ENCODE results near the gene ABCC2.
"Not testable (repeated sequence)": the region's sequence is repeated elsewhere in the genome, so short reads cannot be mapped to it uniquely, and the experiment has no call there.

ABCC2 gene

DNA sequence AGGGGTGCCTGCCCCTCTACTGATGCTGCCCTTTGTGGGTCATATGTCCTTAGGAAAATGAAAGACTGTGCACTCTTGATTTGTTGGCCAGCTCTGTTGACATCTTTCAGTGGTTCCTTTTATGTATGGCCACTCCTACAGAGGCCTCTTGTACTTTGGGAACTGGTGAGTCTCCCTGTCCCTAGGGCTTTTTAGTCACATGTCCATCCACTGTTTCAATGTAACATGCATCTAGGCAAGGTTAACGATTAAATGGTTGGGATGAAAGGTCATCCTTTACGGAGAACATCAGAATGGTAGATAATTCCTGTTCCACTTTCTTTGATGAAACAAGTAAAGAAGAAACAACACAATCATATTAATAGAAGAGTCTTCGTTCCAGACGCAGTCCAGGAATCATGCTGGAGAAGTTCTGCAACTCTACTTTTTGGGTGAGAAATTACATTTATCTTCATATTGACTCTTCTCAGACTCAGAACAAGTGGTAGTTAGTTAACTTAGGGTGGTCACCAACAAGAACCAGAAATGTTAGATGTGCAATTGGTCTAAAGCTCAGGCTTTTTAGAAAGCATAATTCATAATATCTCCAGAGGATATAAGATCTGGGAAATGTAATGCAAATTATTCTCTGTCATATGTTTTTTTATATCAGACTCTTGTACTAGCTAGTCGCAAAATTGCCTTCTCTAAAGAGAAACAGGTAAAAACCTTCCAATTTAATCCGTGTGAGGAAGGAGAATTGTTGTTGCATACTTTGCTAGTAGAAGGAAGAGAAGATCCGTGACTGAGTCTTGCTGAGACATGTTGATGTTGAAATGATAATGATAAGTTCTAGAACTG lies at the start of gene ABCC2:
TSS of gene ABCC2 (plus strand) at position 194 of the 840 bp plus-strand sequence. CDS start at position 399, 205 bp downstream.
- no peak for DNase-seq (ENCODE audit: low read depth in 1 of 2, low spot score in 1 of 2)

DNA sequence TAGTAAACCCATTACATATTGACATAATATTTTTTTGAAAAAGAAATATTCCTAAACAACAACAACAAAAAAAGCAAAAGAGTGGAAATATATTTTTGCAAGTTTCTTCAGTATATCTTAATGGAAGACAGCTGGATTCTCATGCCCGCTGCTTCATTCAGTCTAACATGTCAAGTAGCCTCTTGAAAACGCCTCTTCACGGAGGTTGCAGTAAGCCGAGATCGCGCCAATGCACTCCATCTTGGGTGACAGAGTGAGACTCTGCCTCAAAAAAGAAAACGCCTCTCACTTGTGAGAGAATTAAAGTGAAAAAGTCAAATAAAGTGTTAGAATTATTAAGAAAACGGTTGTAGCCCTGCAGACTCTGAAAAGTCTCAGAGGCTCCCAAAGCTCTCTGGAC lies 49.1 kb upstream of the ABCC2 start:
- no peak for DNase-seq (ENCODE audit: low read depth in 1 of 2, low spot score in 1 of 2)

DNA sequence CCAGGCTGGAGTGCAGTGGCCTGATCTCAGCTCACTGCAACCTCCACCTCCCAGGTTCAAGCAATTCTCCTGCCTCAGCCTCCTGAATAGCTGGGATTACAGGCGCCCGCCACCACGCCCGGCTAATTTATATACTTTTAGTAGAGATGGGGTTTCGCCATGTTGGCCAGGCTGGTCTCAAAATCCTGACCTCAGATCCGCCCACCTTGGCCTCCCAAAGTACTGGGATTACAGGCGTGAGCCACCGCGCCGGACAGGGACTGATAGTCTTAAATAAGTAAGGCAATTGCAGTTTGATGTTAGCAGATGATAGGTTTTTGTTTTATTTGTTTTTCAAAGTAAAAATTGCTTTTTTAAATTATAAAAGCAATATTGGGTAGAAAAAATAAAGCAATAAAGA lies 48.3 kb upstream of the ABCC2 start:
- not testable (repeated sequence) for DNase-seq (ENCODE audit: low read depth in 1 of 2, low spot score in 1 of 2)

DNA sequence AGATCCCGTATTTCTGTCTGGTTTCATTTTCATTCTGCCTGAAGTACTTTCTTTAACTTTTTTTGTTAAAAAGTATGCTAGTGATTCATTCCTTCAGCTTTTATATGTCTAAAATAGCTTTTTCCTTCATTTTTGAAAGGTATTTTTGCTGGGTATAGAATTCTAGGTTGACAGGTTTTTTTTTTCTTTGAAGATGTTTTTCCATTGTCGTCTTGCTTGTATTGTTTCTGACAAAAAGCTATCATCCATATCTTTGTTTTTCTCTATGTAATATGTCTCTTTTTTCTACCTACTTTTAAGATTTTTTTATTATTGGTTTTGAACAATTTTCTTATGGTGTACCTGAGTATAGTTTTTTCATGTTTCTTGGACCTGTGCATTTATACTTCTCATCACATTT lies 42.2 kb upstream of the ABCC2 start:
- DNase-seq (ENCODE audit: low read depth in 1 of 2, low spot score in 1 of 2), result no peak

DNA sequence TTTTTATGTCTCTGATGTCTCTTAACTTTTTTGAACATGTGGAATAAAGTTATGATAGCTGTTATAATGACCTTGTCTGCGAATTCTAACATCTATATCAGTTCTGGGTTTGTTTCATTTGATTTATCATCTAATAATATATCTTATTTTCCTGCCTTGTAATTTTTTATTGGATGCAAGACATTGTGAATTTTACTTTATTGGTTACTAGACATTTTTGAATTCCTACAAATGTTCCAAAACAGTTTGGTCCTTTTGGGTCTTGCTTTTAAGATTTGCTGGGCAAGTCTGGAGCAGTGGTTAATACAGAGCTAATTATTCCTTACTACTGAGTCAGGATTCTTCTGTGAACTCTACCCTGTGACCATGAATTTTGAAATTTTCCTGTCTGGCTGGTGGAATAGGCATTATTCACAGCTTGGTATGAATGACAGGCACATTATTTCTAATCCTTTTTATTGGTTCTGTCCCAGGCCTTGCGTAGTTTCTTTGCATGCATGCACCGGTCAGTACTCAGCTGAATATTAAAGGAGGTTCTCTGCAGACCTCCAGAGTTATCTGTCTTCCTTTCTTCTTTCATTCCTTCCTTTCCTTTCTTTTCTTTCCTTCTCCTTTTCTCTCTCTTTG lies 41.4 kb upstream of the ABCC2 start:
- no peak for DNase-seq (ENCODE audit: low read depth in 1 of 2, low spot score in 1 of 2)

DNA sequence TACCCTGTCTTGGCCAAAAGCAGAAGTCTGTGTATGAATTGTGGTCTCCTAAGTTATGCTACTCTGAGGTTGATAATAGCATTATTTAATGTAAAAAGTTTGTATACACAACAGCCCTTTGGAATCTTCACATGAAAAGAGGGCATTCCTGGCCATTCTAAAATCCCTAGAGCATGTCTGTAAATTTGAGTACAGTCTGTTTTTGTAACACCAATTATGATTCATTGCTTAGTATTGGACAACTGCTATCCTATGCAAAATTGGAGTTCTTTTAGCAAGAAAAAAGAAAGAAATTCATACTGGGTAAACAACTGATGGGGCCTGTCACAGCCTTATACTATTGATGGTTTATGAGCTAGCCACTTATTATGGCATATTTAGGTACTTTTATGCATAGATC lies 40.2 kb upstream of the ABCC2 start:
- DNase-seq (ENCODE audit: low read depth in 1 of 2, low spot score in 1 of 2), result no peak

DNA sequence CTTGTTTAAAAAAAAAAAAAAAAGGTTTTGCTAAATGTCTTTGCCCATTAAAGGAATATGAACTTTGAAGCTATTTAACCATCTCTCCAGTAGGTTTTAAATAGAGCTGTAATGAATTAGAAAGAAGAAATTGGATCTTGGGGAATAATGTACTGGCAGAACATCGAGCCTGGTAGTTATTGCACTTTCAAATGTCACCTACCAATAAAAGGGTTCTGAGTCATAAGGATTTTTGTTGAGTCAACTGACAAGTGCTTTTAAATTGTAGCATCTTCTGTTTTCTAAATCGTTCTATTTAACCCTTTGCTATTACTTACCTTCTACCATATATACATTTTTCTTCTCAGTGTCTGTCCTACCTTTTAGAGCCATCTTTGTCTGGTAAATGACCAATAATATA lies 39.7 kb upstream of the ABCC2 start:
- DNase-seq (ENCODE audit: low read depth in 1 of 2, low spot score in 1 of 2), result no peak

DNA sequence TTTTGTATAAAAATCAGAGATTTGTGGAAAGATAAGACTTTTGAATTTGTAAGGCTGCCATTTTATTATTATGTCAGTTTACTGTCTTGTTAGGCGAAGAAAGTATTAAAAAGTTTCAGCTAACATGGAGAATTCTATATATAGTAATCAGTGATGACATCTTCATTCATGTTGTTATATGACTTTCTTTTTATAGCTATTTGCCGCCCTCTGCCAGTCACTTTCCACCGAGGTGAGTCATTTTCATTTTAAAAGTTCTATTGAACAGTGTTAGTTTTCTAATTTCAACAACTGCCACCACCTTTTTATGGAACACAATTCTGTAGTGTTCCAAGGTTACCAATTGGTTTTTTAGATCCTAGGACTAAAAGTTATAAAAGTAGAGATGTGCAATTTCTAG lies 38.6 kb upstream of the ABCC2 start:
- DNase-seq (ENCODE audit: low read depth in 1 of 2, low spot score in 1 of 2), result no peak

DNA sequence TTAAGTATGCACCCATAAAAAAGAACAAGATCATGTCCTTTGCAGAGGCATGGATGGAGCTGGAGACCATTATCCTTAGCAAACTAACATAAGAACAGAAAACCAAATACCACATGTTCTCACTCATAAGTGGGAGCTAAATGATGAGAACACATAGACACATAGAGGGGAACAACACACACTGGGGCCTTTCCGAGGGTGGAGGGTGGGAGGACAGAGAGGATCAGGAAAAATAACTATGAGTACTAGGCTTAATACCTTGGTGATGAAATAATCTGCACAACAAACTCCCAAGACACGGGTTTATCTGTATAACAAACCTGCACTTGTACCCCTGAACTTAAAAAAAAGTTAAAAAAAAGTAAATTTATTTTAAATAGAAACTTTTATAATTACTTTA lies 36.3 kb upstream of the ABCC2 start:
- not testable (repeated sequence) for DNase-seq (ENCODE audit: low read depth in 1 of 2, low spot score in 1 of 2)

DNA sequence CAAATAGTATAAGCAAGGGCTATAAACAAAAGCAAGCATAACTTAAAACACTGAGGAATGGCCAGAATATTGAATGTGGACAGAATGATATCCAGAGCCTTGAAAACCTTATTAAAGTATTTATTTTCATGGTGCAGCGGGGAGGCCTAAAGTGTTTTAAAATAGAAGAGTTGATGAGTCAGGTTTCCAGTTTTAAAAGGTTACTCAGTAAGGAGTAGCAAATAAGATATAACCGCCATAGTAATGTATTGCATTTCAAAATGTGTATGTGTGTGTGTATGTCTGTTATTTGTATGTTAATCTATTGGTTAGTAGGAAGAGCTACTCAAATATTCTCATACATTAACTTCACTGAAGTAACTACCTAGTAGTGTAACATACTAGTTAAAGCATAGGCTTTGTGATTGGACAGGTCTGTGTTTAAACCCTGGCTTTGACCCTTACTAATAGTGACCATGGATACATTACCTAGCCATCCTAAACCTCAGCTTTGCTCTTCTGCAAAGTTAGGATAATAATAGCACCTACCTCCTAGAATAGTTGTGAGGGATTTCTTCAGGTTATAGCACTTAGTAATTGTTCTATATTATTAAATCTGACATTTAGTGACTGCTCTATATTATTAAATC lies 33.5 kb upstream of the ABCC2 start:
- no peak for DNase-seq (ENCODE audit: low read depth in 1 of 2, low spot score in 1 of 2)

DNA sequence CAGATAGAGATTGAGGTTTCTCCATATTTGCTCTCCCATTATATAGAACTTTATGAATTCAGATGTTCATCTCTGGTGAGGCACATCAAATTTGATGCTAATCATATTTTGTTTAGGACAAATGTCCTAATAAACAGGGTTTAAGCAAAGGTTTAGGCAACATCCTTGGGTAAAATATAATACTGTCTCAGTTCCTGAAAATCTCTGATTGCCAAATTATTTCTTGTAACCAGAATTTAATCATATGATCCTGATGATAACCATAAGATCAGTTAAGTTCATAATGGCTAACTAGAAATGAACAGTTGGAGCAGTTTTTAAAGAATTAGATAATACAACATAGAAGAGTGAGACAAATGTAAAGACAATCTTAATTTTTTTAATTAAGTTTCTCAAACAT lies 31.8 kb upstream of the ABCC2 start:
- no peak for DNase-seq (ENCODE audit: low read depth in 1 of 2, low spot score in 1 of 2)

DNA sequence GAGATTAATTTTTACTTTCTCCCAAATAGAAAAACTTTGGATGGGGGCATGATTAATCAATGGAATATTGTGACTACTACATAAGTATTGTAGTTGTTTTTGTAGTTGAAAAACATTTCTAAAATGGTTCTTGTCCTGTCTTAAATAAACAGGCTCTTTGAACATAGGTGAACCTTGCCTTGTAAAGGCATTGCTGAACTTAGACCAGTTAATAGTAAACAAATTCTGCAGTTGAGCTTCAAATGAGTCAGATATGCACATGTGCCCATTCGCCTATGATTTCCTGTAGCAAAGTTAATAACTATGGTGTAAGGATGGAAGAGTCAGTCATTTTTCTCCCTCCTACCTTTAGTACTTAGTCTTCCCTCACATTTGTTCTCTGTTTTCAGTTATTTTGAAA lies 27.8 kb upstream of the ABCC2 start:
- DNase-seq (ENCODE audit: low read depth in 1 of 2, low spot score in 1 of 2), result no peak

DNA sequence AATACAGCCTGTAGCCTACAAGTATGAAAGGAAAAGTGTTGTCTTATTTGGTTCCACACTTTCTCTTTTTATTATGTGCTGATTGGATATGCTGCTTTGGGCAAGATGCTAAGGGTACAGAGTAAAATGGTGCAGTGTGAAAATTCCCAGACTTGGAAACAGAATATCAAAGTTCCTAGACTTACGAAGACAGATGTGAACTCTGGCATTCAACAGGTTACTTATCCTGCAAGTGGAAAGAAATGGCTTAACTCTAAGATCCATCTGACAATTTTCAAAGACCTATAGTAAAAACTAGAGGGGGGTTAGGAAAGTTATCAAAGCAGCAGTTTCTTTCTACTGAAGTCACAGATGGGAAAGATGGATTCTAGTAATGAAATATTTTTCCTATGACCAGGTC lies 26.3 kb upstream of the ABCC2 start:
- DNase-seq (ENCODE audit: low read depth in 1 of 2, low spot score in 1 of 2), result no peak

DNA sequence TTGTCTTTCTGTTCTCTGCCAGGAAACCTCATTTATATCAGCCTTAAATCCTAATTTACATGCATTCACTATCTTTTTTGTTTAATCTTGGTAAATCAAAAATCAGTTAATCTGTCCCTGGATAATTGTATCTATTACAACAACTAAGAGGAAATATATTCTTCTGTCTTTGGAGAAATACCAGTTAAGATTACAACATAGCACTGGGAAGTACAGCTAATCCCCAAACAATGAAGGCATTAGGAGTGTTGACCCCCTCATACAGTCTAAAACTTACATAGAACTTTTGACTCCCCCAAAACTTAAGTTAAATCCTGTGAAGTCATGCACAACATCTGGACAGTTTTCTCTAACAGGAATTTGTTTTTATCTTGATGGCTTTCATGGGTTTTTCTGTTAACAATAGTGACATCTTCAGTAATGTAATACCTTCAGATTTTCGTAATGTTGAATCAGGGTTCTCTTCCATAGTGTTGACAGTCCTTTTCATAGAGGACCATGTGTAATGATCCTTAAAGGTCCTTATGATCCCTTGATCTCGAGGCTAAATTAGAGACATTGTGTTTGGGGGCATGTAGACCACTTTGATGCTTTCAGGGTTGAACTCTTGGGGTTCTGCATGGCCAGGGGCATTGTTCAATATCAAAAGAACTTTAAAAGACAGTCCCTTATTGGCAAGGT lies 24.1 kb upstream of the ABCC2 start:
- no peak for DNase-seq (ENCODE audit: low read depth in 1 of 2, low spot score in 1 of 2)

DNA sequence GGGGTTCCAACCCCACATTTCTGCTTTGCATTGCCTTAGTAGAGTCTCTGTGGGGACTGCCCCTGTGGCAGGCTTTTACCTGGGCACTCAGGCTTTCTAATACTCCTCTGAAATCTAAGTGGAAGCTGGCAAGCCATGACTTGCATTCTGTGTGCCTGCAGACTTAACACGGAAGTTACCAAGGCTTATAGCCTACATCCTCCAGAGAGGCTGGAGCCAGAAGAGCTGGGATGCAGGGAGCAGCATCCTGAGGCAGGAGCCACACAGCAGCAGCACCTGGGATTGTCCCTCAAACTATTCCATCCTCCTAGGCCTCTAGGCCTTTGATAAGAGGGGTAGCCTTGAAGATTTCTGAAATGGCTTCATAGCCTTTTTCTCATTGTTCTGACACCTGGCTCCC lies 22.1 kb upstream of the ABCC2 start:
- no peak for DNase-seq (ENCODE audit: low read depth in 1 of 2, low spot score in 1 of 2)

DNA sequence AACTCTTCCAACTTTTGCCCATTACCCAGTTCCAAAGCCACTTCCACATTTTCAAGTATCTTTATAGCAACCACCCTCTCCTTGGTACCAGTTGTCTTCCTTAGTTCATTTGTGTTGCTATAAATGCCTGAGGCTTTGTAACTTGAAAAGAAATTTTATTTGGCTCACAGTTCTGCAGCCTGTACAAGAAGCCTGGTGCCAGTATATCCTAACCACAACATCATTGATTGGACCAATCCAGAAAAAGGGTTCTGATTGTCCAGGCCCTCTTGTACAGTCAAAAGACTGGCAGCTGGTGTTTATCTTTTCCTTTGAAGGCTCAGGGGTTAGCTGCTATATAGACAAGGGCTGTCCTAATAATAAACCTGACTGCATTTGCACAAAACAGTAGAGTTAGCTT lies 21.1 kb upstream of the ABCC2 start:
- no peak for DNase-seq (ENCODE audit: low read depth in 1 of 2, low spot score in 1 of 2)

DNA sequence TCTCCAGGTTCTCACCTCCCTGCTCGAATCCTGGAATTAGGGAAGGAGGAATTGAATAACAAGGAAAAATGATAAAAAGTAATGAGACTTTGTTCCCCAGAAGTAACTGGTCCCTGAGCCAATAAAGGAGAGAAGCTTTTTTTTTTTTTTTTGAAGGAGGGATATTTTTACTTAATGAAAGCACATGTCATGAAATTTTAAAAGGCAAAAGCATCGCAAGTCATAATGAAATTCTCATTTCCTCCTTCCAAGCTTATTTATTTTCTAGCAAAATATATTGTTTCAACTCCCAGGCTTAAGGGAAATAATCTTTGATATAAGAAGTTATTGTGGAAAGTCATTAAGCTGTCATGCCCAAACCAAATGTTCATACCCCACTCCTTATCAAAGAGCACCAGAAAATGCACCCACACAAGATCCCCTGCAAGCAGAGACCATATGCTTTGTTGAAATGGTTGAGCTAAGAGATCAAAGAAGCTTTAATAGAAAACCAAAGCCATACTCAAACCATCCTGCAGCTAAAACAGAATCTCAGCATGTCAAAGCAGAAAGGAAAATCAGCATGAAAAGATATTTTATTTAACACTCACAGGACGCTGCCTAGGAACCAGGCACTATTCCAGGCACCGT lies 16.7 kb upstream of the ABCC2 start:
- no peak for DNase-seq (ENCODE audit: low read depth in 1 of 2, low spot score in 1 of 2)

DNA sequence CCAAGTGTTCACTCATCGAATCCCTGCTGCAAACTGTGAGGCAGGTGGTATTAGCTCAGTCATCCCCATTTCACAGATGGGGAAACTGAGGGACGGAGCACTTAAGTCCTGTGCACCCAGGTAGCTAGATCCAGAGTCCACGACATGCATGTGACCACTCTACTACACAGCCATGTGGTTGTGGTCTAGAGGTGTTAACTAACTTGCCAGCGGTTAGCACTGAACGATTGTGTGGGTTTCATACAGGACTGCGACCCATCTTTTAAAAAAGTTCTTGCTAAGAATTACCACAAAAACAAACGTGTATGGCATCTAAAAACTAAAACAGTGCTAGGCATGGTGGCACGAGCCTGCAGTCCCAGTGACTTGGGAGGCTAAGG lies 16.1 kb upstream of the ABCC2 start:
- no peak for DNase-seq (ENCODE audit: low read depth in 1 of 2, low spot score in 1 of 2)

DNA sequence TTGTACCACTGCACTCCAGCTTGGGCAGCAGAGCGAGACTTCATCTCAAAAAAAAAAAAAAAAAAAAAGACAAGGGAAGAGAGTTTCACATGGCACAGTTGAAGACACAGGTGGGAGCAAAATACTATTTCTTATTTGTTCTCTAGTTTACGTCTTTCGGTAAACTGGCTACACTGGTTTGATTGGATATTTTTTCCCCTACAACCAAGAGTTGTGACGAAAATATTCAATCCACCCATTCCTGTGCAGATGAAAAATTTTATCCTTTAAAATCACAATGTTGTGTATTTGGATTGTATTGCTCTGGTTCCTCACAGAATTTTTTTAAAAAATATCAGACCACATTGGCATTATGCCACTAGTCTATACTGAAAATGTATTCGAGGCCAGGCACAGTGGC lies 14.5 kb upstream of the ABCC2 start:
- DNase-seq (ENCODE audit: low read depth in 1 of 2, low spot score in 1 of 2), result no peak

DNA sequence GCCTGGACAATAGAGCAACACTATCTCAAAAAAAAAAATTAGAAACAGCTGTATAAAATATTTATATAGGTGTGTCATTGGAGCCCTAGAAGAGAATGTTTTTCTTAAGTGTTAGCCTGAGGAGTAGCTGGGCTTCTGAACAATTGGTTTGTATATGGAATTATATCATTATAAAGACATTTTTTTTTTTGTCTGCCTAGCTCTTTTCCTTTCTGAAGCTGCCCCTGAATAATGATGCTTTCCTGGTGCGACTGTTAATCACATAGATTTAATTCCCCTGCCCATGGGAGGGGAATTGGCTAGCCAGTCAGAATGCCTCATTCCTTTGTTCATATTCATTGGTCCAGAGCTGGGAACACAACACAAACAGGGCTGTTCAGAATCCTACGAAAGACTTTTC lies 13.9 kb upstream of the ABCC2 start:
- DNase-seq (ENCODE audit: low read depth in 1 of 2, low spot score in 1 of 2), result no peak

DNA sequence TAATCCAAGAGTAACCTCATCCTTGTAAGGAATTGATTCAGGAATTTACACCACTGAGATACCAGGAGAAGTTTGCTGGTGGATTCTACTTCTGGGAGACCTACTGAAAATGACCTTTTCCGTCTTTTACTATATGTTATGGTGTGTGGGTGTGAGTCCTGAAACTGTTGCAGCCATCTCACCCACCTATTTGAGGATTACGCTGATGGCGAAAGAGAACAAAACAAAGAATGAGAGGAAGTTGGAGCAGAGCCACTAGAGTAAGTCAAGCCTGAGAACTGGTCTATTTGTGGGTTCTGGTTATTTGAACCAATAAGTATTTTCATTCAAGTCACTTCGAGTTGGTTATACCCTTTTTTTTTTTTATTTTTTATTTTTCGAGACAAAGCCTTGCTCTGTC lies 12.7 kb upstream of the ABCC2 start:
- no peak for DNase-seq (ENCODE audit: low read depth in 1 of 2, low spot score in 1 of 2)
